HG02642 (cell line): ENCODE measurements around the gene SORCS2.

Experiments
- ATAC-seq: cut with Tn5 transposase; IDR thresholded peaks from one replicate; pipeline ENCODE4 v1.9.1; 2021; ENCODE audit warnings: mild to moderate bottlenecking; ENCODE audit not compliant: unreplicated experiment, poor library complexity

Gene SORCS2

DNA sequence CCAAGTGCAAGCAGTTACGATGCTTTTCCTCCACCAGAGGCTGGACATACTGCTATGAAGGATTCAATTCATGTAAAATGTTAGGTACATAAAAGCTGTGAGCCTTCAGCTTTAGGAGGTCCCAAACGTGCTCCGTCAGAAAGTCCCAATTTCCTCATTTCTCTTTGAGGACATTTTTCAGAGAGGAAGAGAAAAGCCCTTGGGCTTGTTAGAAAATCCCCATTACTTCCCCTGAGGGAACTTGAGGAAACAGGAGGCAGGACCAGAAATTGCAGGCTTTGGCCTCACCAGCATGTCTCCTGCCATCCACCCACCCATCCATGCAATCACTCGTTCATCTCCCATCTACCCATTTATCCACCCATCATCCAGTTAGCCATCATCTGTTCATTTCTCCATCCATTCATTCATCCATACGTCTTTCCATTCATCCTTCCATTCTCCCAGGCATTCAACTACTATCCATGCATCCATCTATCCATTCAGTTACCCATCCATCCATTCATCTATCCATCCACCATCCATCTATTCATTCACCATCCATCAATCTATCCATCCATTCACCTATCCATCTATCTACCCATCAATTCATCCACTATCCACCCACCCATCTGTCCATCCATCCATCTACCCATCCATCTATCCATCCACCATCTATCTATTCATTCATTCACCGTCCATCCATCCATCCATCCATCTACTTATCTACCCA, 523.8 kb downstream of the SORCS2 start:
- no peak for ATAC-seq

GRCh38 chr4:7717161-7717560, 524.8 kb downstream of the SORCS2 start:
- no peak for ATAC-seq

GRCh38 chr4:7717946-7718490, 525.7 kb downstream of the SORCS2 start:
- ATAC-seq = no peak

DNA sequence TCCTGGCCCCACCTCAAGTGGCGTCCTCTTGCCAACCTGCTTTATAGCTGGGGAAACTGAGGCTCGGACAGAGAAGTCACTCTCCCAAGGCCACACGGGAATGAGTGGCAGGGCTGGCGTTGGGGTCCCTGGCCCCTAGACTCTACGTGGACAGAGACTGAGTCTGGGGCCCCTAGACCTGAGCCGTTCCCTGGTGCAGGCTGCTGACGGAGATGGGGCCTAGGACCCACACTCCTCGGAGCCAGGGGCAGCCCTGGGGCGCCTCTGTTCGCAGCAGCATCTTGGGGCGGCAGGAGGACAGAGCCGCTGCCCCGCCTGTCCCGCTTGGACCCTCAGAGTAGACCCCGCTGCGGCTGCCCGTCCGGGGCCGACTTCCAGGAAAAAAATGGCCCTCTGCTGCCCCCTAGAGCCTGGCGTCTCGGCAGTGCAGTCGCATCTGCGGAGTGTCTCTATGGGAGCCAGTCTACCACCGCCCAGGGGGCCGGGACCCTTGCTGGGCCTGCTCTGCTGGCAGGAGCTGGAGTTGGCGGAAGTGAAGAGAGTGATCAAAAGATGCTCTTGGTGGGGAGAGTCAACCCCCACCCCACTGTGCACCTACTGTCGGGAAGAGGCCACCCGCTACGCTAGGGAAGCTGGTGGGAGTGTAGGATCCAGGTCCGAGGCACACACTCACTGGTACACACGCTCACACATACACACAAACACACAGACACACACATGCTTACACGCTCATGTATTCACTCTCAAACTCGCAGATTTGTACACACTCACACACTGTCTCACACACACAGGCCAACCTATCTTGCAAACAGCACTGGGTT, 527.2 kb downstream of the SORCS2 start:
- no peak for ATAC-seq

GRCh38 chr4:7721984-7722551, 529.7 kb downstream of the SORCS2 start:
- ATAC-seq = no peak

GRCh38 chr4:7722766-7723387, 530.5 kb downstream of the SORCS2 start:
- ATAC-seq = no peak

DNA sequence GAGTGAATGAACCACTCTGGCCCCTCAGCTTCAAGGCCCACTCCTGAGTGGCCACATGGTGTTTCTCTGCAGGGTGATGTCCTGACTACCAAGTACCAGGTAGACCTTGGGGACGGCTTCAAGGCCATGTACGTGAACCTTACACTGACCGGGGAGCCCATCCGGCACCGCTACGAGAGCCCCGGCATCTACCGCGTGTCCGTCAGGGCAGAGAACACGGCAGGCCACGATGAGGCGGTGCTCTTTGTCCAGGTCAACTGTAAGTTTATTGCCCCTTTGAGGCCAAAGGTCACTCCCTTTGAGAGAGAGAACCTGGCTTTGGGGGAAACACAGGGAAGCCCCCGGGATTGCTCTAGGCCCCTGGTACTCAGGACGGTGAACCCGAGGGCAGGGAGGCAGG, 531.3 kb downstream of the SORCS2 start:
- no peak for ATAC-seq

DNA sequence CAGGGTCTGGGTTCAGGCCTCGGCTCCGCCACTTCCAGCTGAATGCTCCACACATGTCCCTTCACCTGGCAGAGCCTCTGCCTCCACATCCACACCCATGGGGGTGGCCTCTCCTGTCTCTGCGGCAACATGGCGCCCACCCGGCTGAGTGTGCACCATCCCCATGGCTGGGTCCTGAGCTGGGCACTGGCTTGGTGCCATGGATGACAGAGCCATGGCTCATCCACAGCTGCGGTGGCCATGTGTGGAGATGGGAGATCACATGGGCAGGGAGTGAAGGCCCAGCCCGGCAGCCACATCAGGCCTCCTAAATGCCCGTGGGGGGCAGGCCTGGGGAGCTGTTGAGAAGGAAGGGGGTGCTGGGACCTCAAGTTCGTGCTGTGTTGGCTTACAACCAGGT, 533.6 kb downstream of the SORCS2 start:
- ATAC-seq = no peak

DNA sequence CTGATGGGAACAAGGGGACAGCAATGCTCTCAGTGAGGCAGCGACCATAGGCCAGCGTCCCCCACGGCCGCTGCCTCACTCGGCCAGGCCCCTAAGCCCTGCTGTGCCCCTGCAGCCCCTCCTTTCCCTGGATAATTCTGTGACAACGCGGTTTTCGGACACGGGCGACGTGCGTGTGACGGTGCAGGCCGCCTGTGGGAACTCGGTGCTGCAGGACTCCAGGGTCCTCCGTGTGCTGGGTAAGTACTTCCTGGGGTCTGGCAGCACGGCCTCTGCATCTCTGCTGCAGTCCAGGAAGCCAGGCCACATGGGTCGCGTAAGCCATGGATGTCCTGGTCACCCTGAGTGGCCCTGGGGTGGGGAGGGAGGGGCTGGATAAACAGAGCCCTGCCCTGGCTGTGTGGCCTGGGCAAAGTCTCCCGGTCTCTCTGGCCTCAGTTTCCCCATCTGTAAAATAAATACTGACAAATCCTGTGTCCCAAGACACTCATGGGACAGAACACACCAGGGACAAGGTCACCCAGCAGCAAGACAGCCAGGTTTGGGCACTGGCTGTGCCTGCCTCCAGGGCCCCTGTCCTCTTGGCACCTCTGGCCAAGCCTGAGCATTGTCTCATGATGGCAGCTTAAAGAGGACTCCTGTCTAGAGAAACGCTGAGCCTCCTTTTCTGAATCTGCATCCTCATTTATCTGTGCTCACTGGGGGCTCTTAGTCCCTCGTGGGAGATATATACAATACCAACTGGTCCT, 534.5 kb downstream of the SORCS2 start:
- ATAC-seq = no peak

DNA sequence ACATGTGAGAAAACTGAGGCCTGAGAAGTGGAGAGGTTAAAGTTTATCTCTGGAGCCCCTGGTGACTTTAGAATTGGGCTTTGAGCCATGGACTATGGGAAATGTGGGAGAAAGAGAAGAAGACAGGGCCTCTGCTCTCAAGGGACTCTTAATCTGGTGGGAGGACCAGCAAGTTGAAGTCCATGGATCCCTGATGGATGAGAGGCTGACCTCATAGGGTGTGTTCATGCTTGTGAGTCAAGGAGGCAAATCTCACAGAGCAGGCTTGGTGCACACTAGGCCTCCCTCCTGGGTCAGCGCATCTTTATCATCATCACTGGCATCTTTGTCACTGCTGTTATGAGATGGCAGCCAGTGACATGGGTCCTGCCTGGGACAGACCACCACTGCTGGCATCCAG, 535.4 kb downstream of the SORCS2 start:
- ATAC-seq = no peak

DNA sequence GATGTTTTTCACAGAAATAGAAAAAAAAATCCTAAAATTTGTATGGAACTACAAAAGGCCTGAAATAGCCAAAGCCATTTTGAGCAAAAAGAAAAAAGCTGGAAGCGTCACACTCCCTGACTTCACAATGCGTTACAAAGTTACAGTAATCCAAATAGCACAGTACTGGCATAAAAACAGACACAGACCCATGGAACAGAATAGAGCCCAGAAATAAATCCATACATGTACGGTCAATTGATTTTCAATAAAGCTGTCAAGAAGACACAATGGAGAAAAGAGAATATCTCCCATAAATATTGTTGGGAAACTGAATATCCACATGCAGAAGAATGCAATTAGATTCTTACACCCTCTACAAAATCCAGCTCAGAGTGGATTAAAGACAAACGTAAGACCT, 539.1 kb downstream of the SORCS2 start:
- ATAC-seq = no peak

DNA sequence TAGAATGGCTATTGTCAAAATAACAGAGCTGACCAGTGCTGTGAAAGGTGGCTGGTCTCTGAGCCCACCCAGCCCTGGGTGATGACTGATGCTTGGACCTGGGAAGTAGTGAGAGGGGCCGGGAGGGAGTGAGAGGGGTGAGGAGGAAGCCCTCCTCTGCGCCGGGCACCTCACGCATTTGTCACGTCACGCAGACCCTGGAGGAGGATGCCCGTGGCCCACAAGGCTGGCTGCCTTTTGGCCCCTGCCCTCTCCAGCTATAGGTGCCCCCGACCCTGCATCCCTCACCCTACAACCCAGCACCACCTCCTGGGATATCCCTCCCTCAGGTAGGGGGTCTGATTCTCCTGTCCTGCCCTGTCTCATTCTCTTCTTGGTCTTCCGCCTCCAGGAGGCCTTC, 539.9 kb downstream of the SORCS2 start:
- no peak for ATAC-seq

- no peak for ATAC-seq
Observed at GRCh38 chr4:7733201-7733600, 540.9 kb downstream of the SORCS2 start.

DNA sequence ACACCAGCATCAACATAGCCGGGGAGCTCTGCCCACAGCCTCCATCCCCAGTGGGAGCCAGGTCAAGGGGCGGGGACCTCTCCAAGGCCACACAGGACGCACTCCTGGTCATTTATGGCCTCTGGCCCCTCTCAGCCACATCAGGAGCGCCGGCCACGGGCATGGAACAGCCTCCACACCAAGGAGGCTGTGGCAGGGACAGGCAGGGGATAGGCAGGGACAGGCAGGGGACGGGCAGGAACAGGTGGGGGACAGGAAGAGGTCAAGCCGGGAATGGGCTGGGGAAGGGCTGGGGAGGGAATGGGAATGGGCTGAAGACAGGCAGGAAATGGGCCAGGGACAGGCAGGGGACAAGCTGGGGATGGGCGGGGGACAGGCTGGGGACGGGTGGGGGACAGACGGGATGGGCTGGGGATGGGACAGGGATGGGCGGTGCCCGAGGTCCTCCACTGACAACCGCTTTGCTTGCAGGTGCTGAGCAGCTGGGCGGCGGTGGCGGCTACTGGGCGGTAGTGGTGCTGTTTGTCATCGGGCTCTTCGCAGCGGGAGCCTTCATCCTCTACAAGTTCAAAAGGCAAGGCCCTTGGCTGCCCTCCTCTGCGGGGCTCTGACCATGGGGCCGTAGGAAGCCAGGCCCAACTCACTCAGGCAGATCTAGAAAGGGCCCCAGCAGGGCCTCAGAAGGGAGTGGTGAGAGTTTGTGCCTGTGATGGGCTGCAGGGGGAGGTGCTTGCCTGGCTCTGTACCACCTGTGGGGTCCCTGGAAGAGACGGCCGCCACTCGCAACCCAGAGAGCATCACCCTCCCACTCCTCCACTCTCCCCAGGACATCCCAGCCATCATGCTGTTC, 541.7 kb downstream of the SORCS2 start:
- no peak for ATAC-seq

DNA sequence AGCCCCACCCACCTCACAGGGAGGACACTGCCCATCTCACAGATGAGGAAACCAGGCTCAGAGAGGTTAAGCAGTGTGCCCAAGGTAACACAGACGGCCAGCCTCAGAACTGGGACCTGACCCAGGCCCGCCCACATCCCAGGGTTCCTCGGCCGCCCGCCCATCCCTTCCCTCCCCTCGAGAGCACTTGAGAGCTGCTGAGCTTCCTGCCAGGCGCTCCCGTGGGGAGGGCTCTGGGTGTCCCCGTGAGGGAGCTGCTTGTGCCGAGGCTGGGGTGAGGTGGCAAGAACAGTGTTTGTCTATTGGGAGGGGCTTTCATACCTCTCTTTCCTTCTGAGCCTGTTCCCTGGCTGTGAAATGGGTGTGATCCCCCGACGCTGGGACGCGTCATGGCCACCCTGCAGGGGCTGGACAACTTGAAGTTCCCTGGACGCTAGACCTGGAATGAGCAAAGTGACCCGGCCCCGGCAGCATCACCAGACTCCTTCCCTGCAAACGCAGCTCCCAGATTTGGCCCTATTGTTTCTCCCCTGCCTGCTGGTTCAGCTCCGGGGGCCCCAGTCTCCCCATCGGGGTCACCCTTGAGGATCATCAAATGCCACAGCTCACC, 542.4 kb downstream of the SORCS2 start:
- no peak for ATAC-seq

DNA sequence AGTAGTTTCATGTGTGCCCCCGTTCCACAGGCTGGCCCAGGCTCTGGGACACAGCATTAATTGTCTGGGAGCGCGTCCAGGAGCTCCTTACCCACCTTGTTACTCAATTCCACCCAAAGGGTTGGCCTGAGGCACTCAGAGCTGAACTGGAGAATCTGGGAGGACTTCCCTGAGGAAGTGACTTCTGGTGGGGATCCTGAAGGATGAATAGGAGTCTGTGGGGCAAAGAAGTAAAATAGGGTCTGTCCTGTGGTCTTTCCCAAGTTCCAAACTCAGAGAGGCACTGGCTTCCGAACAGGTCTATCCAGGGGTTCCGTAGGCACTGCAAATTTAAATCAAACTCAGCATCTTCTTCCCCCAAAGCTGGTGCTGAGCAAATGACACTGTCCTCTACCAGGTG, 543.1 kb downstream of the SORCS2 start:
- no peak for ATAC-seq

DNA sequence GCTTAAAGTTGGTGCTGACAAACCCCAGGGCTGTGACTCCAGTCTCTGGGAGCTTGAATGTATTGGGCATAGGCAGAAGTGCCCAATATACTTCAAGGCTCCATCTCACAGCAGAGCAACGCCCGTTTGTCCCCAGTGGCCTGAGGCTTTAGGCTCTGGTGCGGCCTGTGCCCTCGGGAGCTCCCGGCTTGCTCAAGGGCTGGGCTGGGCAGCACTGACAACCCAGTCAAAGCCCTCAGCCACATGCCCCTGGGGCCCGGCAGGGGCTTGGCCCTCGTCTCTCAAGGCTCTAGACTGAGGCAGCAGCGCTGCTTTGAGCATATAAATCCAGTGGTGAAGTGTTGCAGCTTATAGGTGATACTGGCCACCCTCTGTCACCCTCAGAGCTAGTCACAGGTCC, 543.6 kb downstream of the SORCS2 start:
- no peak for ATAC-seq

DNA sequence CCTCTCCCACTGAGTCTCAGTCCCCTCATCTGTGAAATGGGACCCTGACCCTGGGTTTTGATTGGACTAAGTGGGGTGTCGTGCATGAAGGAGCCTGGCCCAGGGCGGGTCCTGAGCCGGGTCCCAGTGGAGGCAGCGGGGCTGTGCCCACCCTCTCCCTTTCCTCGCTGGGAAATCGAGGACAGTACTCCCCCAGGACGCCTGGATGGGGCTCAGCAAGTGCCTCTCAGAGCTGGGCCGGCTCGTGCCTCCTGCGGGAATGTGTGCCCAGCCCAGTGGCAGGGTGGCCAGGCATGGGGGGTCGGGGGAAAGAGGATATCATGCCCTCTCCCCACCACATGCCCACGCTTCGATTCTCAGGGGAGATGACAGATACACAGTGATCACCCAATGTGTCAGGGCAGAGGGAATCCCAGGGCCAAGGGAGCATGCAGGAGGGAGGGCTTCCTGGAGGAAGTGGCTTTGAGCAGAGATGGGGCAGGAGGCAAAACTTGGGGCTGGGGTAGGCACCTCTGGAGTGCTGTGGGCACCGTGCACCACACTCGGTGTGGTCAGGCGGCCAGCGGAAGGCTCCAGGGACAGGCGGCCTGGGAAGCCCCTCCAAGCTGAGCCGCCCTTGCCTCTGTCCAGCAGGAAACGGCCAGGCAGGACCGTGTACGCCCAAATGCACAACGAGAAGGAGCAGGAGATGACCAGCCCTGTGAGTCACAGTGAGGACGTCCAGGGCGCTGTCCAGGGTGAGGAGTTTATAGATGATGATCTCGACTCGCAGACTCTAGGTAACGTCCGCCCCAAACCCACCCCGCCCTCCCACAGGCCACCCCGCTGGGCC, 544.3 kb downstream of the SORCS2 start:
- no peak for ATAC-seq
